ENCODE results near the gene PLEKHG4B. TPM values are rescaled to one million over a fixed set of nuclear protein-coding genes. Genes with fewer than 3 reads are reported as not detected.

Gene PLEKHG4B
- total and polyA plus RNA-seq, 2 donors from 2014 or later = 0.13 to 0.37 TPM

- FAIRE-seq (no peak), DNase-seq (peak in 1 of 5 donors; percentile 69)
- no peaks in the 10 kb centered on the region for H3K4me1 ChIP-seq (ENCODE audit: control insufficient read depth in 2 of 3, insufficient read depth in 2 of 3, low read depth in 1 of 3, low read length in 3 of 3)
- no peak overlapping the region for H3K9ac ChIP-seq (ENCODE audit: low read length in 3 of 3)
- TF ChIP-seq CTCF (IDR thresholded peaks at IDR 0.05; ENCODE audit: borderline replicate concordance, extremely low read depth, insufficient read depth) = no peak
- no peaks in the 10 kb centered on the region for H3K27me3 ChIP-seq (ENCODE audit: control insufficient read depth, insufficient read depth, low read length)
- no peaks in the 10 kb centered on the region for H3K9me3 ChIP-seq (ENCODE audit: control insufficient read depth in 2 of 3, insufficient read depth in 1 of 3, low read length in 3 of 3)
- no peak overlapping the region for H3K4me3 ChIP-seq (ENCODE audit: low read length in 3 of 3)
- H3K27ac ChIP-seq (ENCODE audit: low read depth in 2 of 2, low read length in 2 of 2) = no peak overlapping the region
- peaks cover 2 to 12% (median 5%) of the 10 kb centered on the region in 3 donors for H3K36me3 ChIP-seq (ENCODE audit: control insufficient read depth in 2 of 3, insufficient read depth in 3 of 3, low read length in 3 of 3)
- intact Hi-C loops (cut with DNase I) = no loop called here
Measured at GRCh38 chr5:199950-200645, 108.1 kb downstream of the PLEKHG4B start.

- DNase-seq (peak in 2 of 5 donors; percentile 53 to 54), FAIRE-seq (no peak)
- TF ChIP-seq CTCF (IDR thresholded peaks at IDR 0.05; ENCODE audit: borderline replicate concordance, extremely low read depth, insufficient read depth) = no peak
- H3K9ac ChIP-seq (ENCODE audit: low read length in 3 of 3) = no peak overlapping the region
- no peak overlapping the region for H3K27ac ChIP-seq (ENCODE audit: low read depth in 2 of 2, low read length in 2 of 2)
- H3K36me3 ChIP-seq (ENCODE audit: control insufficient read depth in 2 of 3, insufficient read depth in 3 of 3, low read length in 3 of 3) = peaks cover 2 to 14% (median 5%) of the 10 kb centered on the region in 3 donors
- H3K4me3 ChIP-seq (ENCODE audit: low read length in 3 of 3) = no peak overlapping the region
- intact Hi-C loops (cut with DNase I) = no loop called here
- no peaks in the 10 kb centered on the region for H3K4me1 ChIP-seq (ENCODE audit: control insufficient read depth in 2 of 3, insufficient read depth in 2 of 3, low read depth in 1 of 3, low read length in 3 of 3)
- H3K9me3 ChIP-seq (ENCODE audit: control insufficient read depth in 2 of 3, insufficient read depth in 1 of 3, low read length in 3 of 3) = no peaks in the 10 kb centered on the region
- H3K27me3 ChIP-seq (ENCODE audit: control insufficient read depth, insufficient read depth, low read length) = no peaks in the 10 kb centered on the region
Measured at GRCh38 chr5:200985-201384, 109.0 kb downstream of the PLEKHG4B start.

GRCh38 chr5:201672-202071, 109.7 kb downstream of the PLEKHG4B start:
- no peaks in the 10 kb centered on the region for H3K4me1 ChIP-seq (ENCODE audit: control insufficient read depth in 2 of 3, insufficient read depth in 2 of 3, low read depth in 1 of 3, low read length in 3 of 3)
- H3K27me3 ChIP-seq (ENCODE audit: control insufficient read depth, insufficient read depth, low read length) = no peaks in the 10 kb centered on the region
- TF ChIP-seq CTCF (IDR thresholded peaks at IDR 0.05; ENCODE audit: borderline replicate concordance, extremely low read depth, insufficient read depth) = no peak
- H3K9ac ChIP-seq (ENCODE audit: low read length in 3 of 3) = no peak overlapping the region
- DNase-seq = peak in 1 of 5 donors; percentile 10
- no peak overlapping the region for H3K27ac ChIP-seq (ENCODE audit: low read depth in 2 of 2, low read length in 2 of 2)
- no peaks in the 10 kb centered on the region for H3K9me3 ChIP-seq (ENCODE audit: control insufficient read depth in 2 of 3, insufficient read depth in 1 of 3, low read length in 3 of 3)
- intact Hi-C loops (cut with DNase I) = no loop called here
- no peak overlapping the region for H3K4me3 ChIP-seq (ENCODE audit: low read length in 3 of 3)
- peaks cover 2 to 14% (median 5%) of the 10 kb centered on the region in 3 donors for H3K36me3 ChIP-seq (ENCODE audit: control insufficient read depth in 2 of 3, insufficient read depth in 3 of 3, low read length in 3 of 3)
- FAIRE-seq = no peak
